Measurements from ENCODE around the gene RXRA.
A peak's percentile ranks its signal among the peaks of the same experiment; 100 is the strongest.

The RXRA gene

GRCh38 chr9:134444038-134444315, 117.7 kb downstream of the RXRA start:
- Histone ChIP-seq H3K36me3 (ENCODE audit: control insufficient read depth in 2 of 2, insufficient read depth in 1 of 2, low read length in 2 of 2) (no peaks in the 10 kb centered on the region), H3K9me3 (ENCODE audit: control insufficient read depth, insufficient read depth, low read depth, low read length) (no peaks in the 10 kb centered on the region; the same call in 1 of the 2 replicates), H3K4me3 (ENCODE audit: low read depth, low read length) (no peak overlapping the region), H3K4me1 (ENCODE audit: control insufficient read depth, insufficient read depth, low read length) (no peaks in the 10 kb centered on the region; the same call in 1 of the 2 replicates), H3K27ac (ENCODE audit: extremely low read depth, low read depth, low read length) (no peak overlapping the region)
- ChIA-PET CTCF (interaction anchor here (0.7 to 3.0 kb wide), 14 partner anchors 10 to 289 kb away, joined by 3 to 129 read pairs (median 4); no protein-coding TSS in a partner anchor), POLR2A (no interaction called here)
- TF ChIP-seq ZNF560 (tag by site-specific recombination; IDR thresholded peaks at IDR 0.05; ENCODE audit: borderline replicate concordance) (no peak), HOXD13 (CRISPR knock-in tag; IDR thresholded peaks at IDR 0.05; ENCODE audit: borderline replicate concordance) (no peak), SP3 (tag by site-specific recombination; IDR thresholded peaks at IDR 0.05) (no peak)

GRCh38 chr9:134445000-134445399, 118.7 kb downstream of the RXRA start:
- ChIA-PET CTCF (interaction anchor here (0.7 to 5.8 kb wide), 4 partner anchors 244 to 377 kb away, joined by 3 to 73 read pairs (median 32); no protein-coding TSS in a partner anchor), POLR2A (interaction anchor here (0.6 kb wide), 1 partner anchor 13 kb away, joined by 4 read pairs; no protein-coding TSS in a partner anchor)

GRCh38 chr9:134449180-134449916, 123.1 kb downstream of the RXRA start:
- Histone ChIP-seq H3K36me3 (ENCODE audit: control insufficient read depth in 2 of 2, insufficient read depth in 1 of 2, low read length in 2 of 2) (no peaks in the 10 kb centered on the region), H3K27ac (ENCODE audit: extremely low read depth, low read depth, low read length) (no peak overlapping the region), H3K9me3 (ENCODE audit: control insufficient read depth, insufficient read depth, low read depth, low read length) (no peaks in the 10 kb centered on the region; the same call in 1 of the 2 replicates), H3K4me1 (ENCODE audit: control insufficient read depth, insufficient read depth, low read length) (no peaks in the 10 kb centered on the region), H3K4me3 (ENCODE audit: low read depth, low read length) (no peak overlapping the region)
- ChIA-PET CTCF (interaction anchor here (0.5 to 5.8 kb wide), 77 partner anchors 10 to 823 kb away, joined by 3 to 73 read pairs (median 4); partner anchors contain the start of genes COL5A1 and RNU6ATAC), POLR2A (interaction anchor here (1.4 to 2.0 kb wide), 2 partner anchors 192 to 193 kb away, joined by 4 to 6 read pairs; partner anchors contain the start of gene COL5A1)
- TF ChIP-seq ZBTB48 (tag by site-specific recombination; IDR thresholded peaks at IDR 0.05) (0 out of 2 replicates have a peak, but pooled peaks have one; percentile 48), CTCF (tag by site-specific recombination; IDR thresholded peaks at IDR 0.05) (peak; percentile 87), ZBTB20 (tag by site-specific recombination; IDR thresholded peaks at IDR 0.05) (peak; percentile 48; the same call in 1 of the 2 replicates), ZNF2 (tag by site-specific recombination; IDR thresholded peaks at IDR 0.05) (peak; percentile 73), SP2 (tag by site-specific recombination; IDR thresholded peaks at IDR 0.05) (peak; percentile 48), ZNF654 (tag by site-specific recombination; IDR thresholded peaks at IDR 0.05; ENCODE audit: low read depth) (peak; percentile 95), ZNF37A (tag by site-specific recombination; IDR thresholded peaks at IDR 0.05) (no peak), PBX3 (CRISPR knock-in tag; IDR thresholded peaks at IDR 0.05) (no peak), ZNF10 (tag by site-specific recombination; IDR thresholded peaks at IDR 0.05) (0 out of 2 replicates have a peak, but pooled peaks have one; percentile 35), ZNF558 (tag by site-specific recombination; IDR thresholded peaks at IDR 0.05) (0 out of 2 replicates have a peak, but pooled peaks have one; percentile 27), ZNF174 (tag by site-specific recombination; IDR thresholded peaks at IDR 0.05) (no peak), KLF17 (tag by site-specific recombination; IDR thresholded peaks at IDR 0.05) (peak; percentile 66; the same call in 1 of the 2 replicates), ZXDB (tag by site-specific recombination; IDR thresholded peaks at IDR 0.05) (peak; percentile 68), GLIS1 (tag by site-specific recombination; IDR thresholded peaks at IDR 0.05) (peak; percentile 49; the same call in 1 of the 2 replicates), ZNF416 (tag by site-specific recombination; IDR thresholded peaks at IDR 0.05) (no peak), SP7 (tag by site-specific recombination; IDR thresholded peaks at IDR 0.05) (no peak), TRIM28 (IDR thresholded peaks at IDR 0.05; ENCODE audit: borderline replicate concordance, low read length) (0 out of 2 replicates have a peak, but pooled peaks have one; percentile 54), SETDB1 (IDR thresholded peaks at IDR 0.05; ENCODE audit: insufficient read length, low read length) (peak; percentile 80)

More at GRCh38 chr9:134445000-134445399, 118.7 kb downstream of the RXRA start:
- TF ChIP-seq KLF1 (tag by site-specific recombination; IDR thresholded peaks at IDR 0.05), result 0 out of 2 replicates have a peak, but pooled peaks have one; percentile 16
- TF ChIP-seq OVOL3 (tag by site-specific recombination; IDR thresholded peaks at IDR 0.05), result no peak
- no peak for TF ChIP-seq ZNF184 (tag by site-specific recombination; IDR thresholded peaks at IDR 0.05)
- TF ChIP-seq ZNF626 (tag by site-specific recombination; IDR thresholded peaks at IDR 0.05), result no peak
- no peak for TF ChIP-seq GLI2 (tag by site-specific recombination; IDR thresholded peaks at IDR 0.05; ENCODE audit: borderline replicate concordance, low read depth)
- TF ChIP-seq SETDB1 (IDR thresholded peaks at IDR 0.05; ENCODE audit: insufficient read length, low read length), result peak; percentile 44
- TF ChIP-seq TRIM28 (IDR thresholded peaks at IDR 0.05; ENCODE audit: borderline replicate concordance, low read length), result no peak
- no peak for TF ChIP-seq ZNF513 (tag by site-specific recombination; IDR thresholded peaks at IDR 0.05)
- Histone ChIP-seq H3K4me3 (ENCODE audit: low read depth, low read length) (no peak overlapping the region), H3K9me3 (ENCODE audit: control insufficient read depth, insufficient read depth, low read depth, low read length) (no peaks in the 10 kb centered on the region; the same call in 1 of the 2 replicates), H3K36me3 (ENCODE audit: control insufficient read depth in 2 of 2, insufficient read depth in 1 of 2, low read length in 2 of 2) (no peaks in the 10 kb centered on the region), H3K27ac (ENCODE audit: extremely low read depth, low read depth, low read length) (no peak overlapping the region), H3K4me1 (ENCODE audit: control insufficient read depth, insufficient read depth, low read length) (no peaks in the 10 kb centered on the region; the same call in 1 of the 2 replicates)

Data from HEK293 (cell line).